Activated CD4-positive, alpha-beta T cell treated with anti-CD3 and anti-CD28 coated beads for 36 hours (primary cell): ENCODE data around the gene TENM4. TPM values are rescaled to one million over a fixed set of nuclear protein-coding genes. Genes with fewer than 3 reads are reported as not detected.

ENCODE experiments used
- ATAC-seq: fragments of 200-7000 bp; cut with Tn5 transposase; one replicate; pipeline ENCODE4 v1.10.0; 2021; ENCODE audit warnings: mild to moderate bottlenecking, moderate library complexity
- CTCF ChIA-PET: fragments of 350-600 bp; sonication (Branson Sonifier 250); formaldehyde crosslinking; loops from one replicate; lab custom pipeline; 2021; ENCODE audit warnings: antibody characterized with exemption; lab: Charles Lee
- POLR2A ChIA-PET: fragments of 350-600 bp; sonication (Branson Sonifier 250); formaldehyde crosslinking; loops from one replicate; lab custom pipeline; 2021; ENCODE audit warnings: antibody characterized with exemption, inconsistent platforms; lab: Charles Lee
- DNase-seq: peaks from one replicate; pipeline ENCODE4 v3.0.0-alpha.2; 2020
- H3K27ac Mint-ChIP-seq: one replicate; pipeline ENCODE4 v1.8.0; 2021; ENCODE audit warnings: mixed read lengths
- H3K27me3 Mint-ChIP-seq: one replicate; pipeline ENCODE4 v1.8.0; 2021; ENCODE audit warnings: mixed read lengths
- H3K36me3 Mint-ChIP-seq: one replicate; pipeline ENCODE4 v1.8.0; 2021; ENCODE audit warnings: low read depth, mixed read lengths
- H3K4me1 Mint-ChIP-seq: one replicate; pipeline ENCODE4 v1.8.0; 2021; ENCODE audit warnings: mixed read lengths
- H3K4me3 Mint-ChIP-seq: one replicate; pipeline ENCODE4 v1.8.0; 2021; ENCODE audit warnings: mild to moderate bottlenecking, moderate library complexity, mixed read lengths
- H3K9me3 Mint-ChIP-seq: one replicate; pipeline ENCODE4 v1.8.0; 2021; ENCODE audit warnings: low read depth, mixed read lengths
- intact Hi-C, 2 experiments: fragments of 100-400 bp; cut with DNase I in 1 of 2; cut with micrococcal nuclease in 1 of 2; formaldehyde crosslinking; loops; one replicate each; pipeline versions ENCODE4 v1.14.2 to v1.15.1; 2022 to 2024; cut with DNase I, micrococcal nuclease
- total RNA-seq, 2 experiments: library from RNA; stranded (reverse); gene quantifications; one replicate each; pipeline ENCODE4 v1.2.3, GENCODE V29; 2021

The TENM4 gene
- total RNA-seq, 2 experiments from 2014 or later = not detected

DNA sequence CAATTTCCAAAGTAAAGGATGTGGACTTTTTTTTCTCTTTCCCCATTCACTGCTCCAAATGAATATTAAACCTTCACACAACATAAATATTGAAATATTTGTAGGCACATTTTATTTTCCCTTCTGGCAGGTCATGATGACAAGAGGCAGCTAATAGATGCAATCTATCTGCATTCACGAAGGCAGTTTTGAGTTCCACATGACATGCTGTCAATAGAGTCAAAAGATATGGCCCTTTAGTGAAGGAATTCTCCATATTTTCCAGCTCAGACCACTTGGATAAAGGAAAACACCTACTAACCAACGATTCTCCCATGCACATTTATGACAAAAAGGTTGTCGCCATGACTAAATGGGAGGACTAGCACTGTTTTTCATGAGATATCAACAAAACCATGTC lies 37.9 kb downstream of the TENM4 start:
- Mint-ChIP-seq H3K4me3 (no peak overlapping the region), H3K9me3 (no peaks in the 10 kb centered on the region), H3K27me3 (peaks cover 4% of the 10 kb centered on the region), H3K27ac (no peak overlapping the region), H3K4me1 (no peaks in the 10 kb centered on the region), H3K36me3 (no peaks in the 10 kb centered on the region)
- ATAC-seq = no peak
- POLR2A ChIA-PET = no interaction called here
- CTCF ChIA-PET = no interaction called here
- no peak for DNase-seq
- intact Hi-C loops = no loop called here

GRCh38 chr11:79400717-79401330 lies 40.0 kb downstream of the TENM4 start:
- ChIA-PET CTCF (interaction anchor here (0.6 to 0.8 kb wide), 2 partner anchors 92 to 134 kb away, joined by 3 read pairs; no protein-coding TSS in a partner anchor), POLR2A (no interaction called here)
- peaks cover 4% of the 10 kb centered on the region for H3K27me3 Mint-ChIP-seq
- H3K27ac Mint-ChIP-seq = no peak overlapping the region
- H3K4me3 Mint-ChIP-seq = no peak overlapping the region
- DNase-seq (peak; percentile 40), ATAC-seq (no peak)
- intact Hi-C loops = loop anchor here in 1 of 2 experiments (1.0 to 2.0 kb wide), 2 partner anchors 92 to 754 kb away; no protein-coding TSS in a partner anchor
- H3K9me3 Mint-ChIP-seq = no peaks in the 10 kb centered on the region
- H3K4me1 Mint-ChIP-seq = no peaks in the 10 kb centered on the region
- no peaks in the 10 kb centered on the region for H3K36me3 Mint-ChIP-seq

GRCh38 chr11:79400206-79400605 lies 40.6 kb downstream of the TENM4 start:
- H3K4me1 Mint-ChIP-seq = no peaks in the 10 kb centered on the region
- no peak overlapping the region for H3K27ac Mint-ChIP-seq
- no peak for ATAC-seq
- no peak overlapping the region for H3K4me3 Mint-ChIP-seq
- POLR2A ChIA-PET = no interaction called here
- CTCF ChIA-PET = interaction anchor here (0.6 kb wide), 1 partner anchor 134 kb away, joined by 3 read pairs; no protein-coding TSS in a partner anchor
- intact Hi-C loops = loop anchor here in 1 of 2 experiments (1.0 to 2.0 kb wide), 2 partner anchors 93 to 755 kb away; no protein-coding TSS in a partner anchor
- no peaks in the 10 kb centered on the region for H3K9me3 Mint-ChIP-seq
- H3K27me3 Mint-ChIP-seq = peaks cover 4% of the 10 kb centered on the region
- DNase-seq = no peak
- no peaks in the 10 kb centered on the region for H3K36me3 Mint-ChIP-seq

GRCh38 chr11:79397252-79397651 lies 43.6 kb downstream of the TENM4 start:
- H3K27ac Mint-ChIP-seq = no peak overlapping the region
- H3K27me3 Mint-ChIP-seq = peaks cover 4% of the 10 kb centered on the region
- H3K9me3 Mint-ChIP-seq = no peaks in the 10 kb centered on the region
- ATAC-seq = no peak
- CTCF ChIA-PET = no interaction called here
- DNase-seq = no peak
- no peaks in the 10 kb centered on the region for H3K36me3 Mint-ChIP-seq
- no peaks in the 10 kb centered on the region for H3K4me1 Mint-ChIP-seq
- POLR2A ChIA-PET = no interaction called here
- H3K4me3 Mint-ChIP-seq = no peak overlapping the region
- intact Hi-C loops = no loop called here

DNA sequence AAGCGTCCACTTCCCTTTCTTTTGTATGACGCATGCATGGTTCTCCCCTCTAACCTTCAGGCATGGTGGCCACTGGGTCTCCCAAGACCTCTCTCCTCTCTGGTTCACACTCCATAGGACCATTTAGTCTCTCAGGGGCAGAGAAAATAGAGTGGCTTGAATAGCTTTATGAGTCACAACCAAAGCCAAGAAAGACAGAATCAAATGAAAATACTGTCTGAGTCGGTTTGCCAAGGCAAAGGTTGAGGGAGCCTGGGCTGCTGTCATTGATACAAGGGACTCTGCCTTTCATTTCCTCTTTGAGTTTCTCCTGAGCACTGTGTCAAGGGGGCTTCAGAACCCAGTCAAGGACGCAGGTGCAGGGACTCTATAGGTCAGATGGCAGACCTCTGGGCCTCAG lies 44.2 kb downstream of the TENM4 start:
- CTCF ChIA-PET = no interaction called here
- ATAC-seq = no peak
- peaks cover 4% of the 10 kb centered on the region for H3K27me3 Mint-ChIP-seq
- no peaks in the 10 kb centered on the region for H3K4me1 Mint-ChIP-seq
- intact Hi-C loops = no loop called here
- no peaks in the 10 kb centered on the region for H3K36me3 Mint-ChIP-seq
- no peak overlapping the region for H3K4me3 Mint-ChIP-seq
- POLR2A ChIA-PET = no interaction called here
- DNase-seq = no peak
- no peak overlapping the region for H3K27ac Mint-ChIP-seq
- H3K9me3 Mint-ChIP-seq = no peaks in the 10 kb centered on the region

DNA sequence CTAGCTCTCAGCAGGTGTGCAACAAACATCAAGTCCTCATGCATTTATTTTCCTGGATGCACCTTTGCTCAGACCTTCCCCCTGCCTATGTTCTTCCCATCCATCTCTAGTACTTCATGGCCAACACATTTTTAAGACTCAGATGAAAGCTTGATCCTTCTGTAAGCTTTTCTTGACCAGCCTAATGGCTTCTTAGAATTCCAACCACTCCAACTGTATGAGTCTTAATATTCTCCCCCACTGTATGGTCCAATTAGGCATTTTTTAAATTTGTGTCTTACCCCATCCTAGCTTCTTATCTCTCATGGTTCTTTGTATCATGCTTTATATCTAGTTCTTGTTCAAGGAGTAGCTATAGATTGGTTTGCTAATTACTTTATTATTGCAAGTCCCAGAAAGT lies 44.8 kb downstream of the TENM4 start:
- H3K36me3 Mint-ChIP-seq = no peaks in the 10 kb centered on the region
- no peak for ATAC-seq
- ChIA-PET CTCF (no interaction called here), POLR2A (no interaction called here)
- intact Hi-C loops = no loop called here
- H3K27me3 Mint-ChIP-seq = peaks cover 4% of the 10 kb centered on the region
- no peaks in the 10 kb centered on the region for H3K9me3 Mint-ChIP-seq
- DNase-seq = no peak
- H3K27ac Mint-ChIP-seq = no peak overlapping the region
- H3K4me3 Mint-ChIP-seq = no peak overlapping the region
- H3K4me1 Mint-ChIP-seq = no peaks in the 10 kb centered on the region

DNA sequence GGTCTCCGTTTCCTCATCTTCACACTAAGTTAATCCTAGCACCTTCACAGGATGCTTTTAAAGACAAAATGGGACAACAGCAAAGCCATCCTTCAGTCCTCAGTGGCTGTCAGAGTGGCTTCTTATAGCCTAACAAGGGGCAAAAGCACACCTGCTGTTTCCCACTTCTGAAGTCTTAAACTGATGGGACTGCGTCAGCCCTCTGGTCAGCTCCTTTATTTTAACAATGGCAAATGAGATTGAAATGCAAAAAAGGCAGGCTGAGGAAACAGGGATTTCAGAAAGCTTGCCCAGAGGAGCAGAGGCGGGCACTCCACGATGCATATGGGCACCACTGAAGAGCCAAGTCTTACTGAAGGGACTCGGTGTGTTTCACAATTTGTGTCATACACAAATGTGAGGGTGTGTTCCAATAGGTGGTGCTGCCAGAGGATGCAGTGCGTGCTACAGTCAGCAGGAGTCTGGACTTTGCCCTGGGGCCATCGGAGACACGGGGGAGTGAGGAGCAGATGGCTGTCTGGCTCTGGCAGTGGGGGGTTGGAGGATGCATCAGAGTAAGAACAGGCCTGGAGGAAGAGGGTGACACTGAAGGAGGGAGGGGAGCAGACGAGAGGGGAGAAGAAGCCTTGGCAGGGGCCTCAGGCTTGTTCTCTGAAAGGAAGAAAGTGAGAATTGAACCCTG lies 47.3 kb downstream of the TENM4 start:
- intact Hi-C loops = no loop called here
- no peaks in the 10 kb centered on the region for H3K36me3 Mint-ChIP-seq
- no peaks in the 10 kb centered on the region for H3K9me3 Mint-ChIP-seq
- no peak for ATAC-seq
- no peak overlapping the region for H3K27ac Mint-ChIP-seq
- H3K27me3 Mint-ChIP-seq = peaks cover 4% of the 10 kb centered on the region
- CTCF ChIA-PET = no interaction called here
- H3K4me1 Mint-ChIP-seq = no peaks in the 10 kb centered on the region
- POLR2A ChIA-PET = no interaction called here
- no peak overlapping the region for H3K4me3 Mint-ChIP-seq
- DNase-seq = no peak

DNA sequence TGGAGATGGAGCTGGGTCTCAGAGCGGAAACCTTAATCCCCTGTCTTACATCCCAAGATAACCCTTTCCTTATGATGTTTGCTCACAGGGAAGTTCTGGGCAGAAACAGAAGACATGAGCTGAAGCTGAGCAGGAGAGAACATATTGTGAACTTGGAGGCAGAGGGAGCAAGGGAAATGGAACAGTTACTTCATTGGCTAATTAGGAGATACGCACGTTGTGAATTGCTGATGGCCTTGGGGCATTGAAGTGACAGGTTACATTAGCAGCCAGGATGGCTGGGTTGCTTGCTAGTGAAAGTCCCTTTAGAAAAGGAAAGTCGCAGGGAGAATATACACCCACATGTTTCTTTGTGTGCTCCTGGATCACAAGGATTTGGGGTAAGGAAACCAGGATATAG lies 48.7 kb downstream of the TENM4 start:
- no peak for ATAC-seq
- intact Hi-C loops = no loop called here
- CTCF ChIA-PET = no interaction called here
- Mint-ChIP-seq H3K27me3 (peaks cover 4% of the 10 kb centered on the region), H3K27ac (no peak overlapping the region), H3K4me3 (no peak overlapping the region), H3K36me3 (no peaks in the 10 kb centered on the region), H3K9me3 (no peaks in the 10 kb centered on the region), H3K4me1 (no peaks in the 10 kb centered on the region)
- DNase-seq = no peak
- POLR2A ChIA-PET = no interaction called here

DNA sequence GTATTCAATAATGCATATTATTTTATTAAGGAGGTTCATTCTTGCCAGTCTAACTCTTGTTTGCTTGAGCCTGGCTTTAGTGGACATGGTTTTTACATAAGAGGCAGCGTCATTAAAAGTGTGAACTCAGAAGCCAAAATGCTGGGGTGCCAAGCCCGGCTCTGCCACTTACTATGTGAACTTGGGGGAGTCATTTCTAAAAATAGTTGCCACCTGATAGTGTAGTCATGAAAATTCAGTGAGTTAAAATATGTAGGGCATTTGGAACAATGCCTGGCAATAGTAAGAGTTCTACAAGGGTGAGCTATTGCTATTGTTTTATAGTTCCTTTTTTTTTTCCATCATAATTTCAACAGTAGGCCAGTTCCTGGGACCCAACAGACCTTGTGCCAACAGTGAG lies 49.9 kb downstream of the TENM4 start:
- Mint-ChIP-seq H3K36me3 (no peaks in the 10 kb centered on the region), H3K4me3 (no peak overlapping the region), H3K4me1 (no peaks in the 10 kb centered on the region), H3K27ac (no peak overlapping the region), H3K9me3 (no peaks in the 10 kb centered on the region), H3K27me3 (peaks cover 4% of the 10 kb centered on the region)
- ATAC-seq = no peak
- POLR2A ChIA-PET = no interaction called here
- DNase-seq = no peak
- intact Hi-C loops = no loop called here
- CTCF ChIA-PET = no interaction called here

DNA sequence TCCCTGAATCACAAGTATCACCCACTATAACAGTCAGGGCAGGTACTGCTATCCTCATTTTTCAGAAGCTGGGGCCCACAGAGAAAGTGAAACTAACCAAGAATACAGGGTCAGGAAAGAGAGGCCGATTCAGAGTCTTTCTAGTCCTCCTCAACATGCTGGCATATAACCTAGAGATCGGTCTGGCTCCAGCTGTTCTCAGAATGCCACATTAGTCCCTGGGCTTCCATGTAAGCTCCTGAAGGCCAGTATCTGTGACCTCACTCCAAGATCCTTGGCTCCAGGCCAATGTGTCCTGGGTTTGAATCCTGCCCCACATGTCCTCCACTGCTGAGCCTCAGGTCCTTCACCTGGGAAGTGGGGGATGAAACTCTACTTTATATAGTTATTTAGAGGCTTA lies 50.4 kb downstream of the TENM4 start:
- peaks cover 5% of the 10 kb centered on the region for H3K27me3 Mint-ChIP-seq
- intact Hi-C loops = no loop called here
- no peaks in the 10 kb centered on the region for H3K4me1 Mint-ChIP-seq
- no peak overlapping the region for H3K27ac Mint-ChIP-seq
- no peak for ATAC-seq
- no peak overlapping the region for H3K4me3 Mint-ChIP-seq
- no peak for DNase-seq
- H3K9me3 Mint-ChIP-seq = no peaks in the 10 kb centered on the region
- CTCF ChIA-PET = no interaction called here
- H3K36me3 Mint-ChIP-seq = no peaks in the 10 kb centered on the region
- POLR2A ChIA-PET = no interaction called here

GRCh38 chr11:79388201-79388600 lies 52.6 kb downstream of the TENM4 start:
- no peak overlapping the region for H3K27ac Mint-ChIP-seq
- DNase-seq (no peak), ATAC-seq (no peak)
- intact Hi-C loops = no loop called here
- H3K36me3 Mint-ChIP-seq = no peaks in the 10 kb centered on the region
- H3K9me3 Mint-ChIP-seq = no peaks in the 10 kb centered on the region
- H3K4me3 Mint-ChIP-seq = no peak overlapping the region
- peaks cover 5% of the 10 kb centered on the region for H3K27me3 Mint-ChIP-seq
- ChIA-PET CTCF (no interaction called here), POLR2A (no interaction called here)
- H3K4me1 Mint-ChIP-seq = no peaks in the 10 kb centered on the region

- intact Hi-C loops = no loop called here
- Mint-ChIP-seq H3K4me1 (no peaks in the 10 kb centered on the region), H3K36me3 (no peaks in the 10 kb centered on the region), H3K9me3 (no peaks in the 10 kb centered on the region), H3K27ac (no peak overlapping the region), H3K4me3 (no peak overlapping the region), H3K27me3 (peaks cover 2% of the 10 kb centered on the region)
- ChIA-PET CTCF (no interaction called here), POLR2A (no interaction called here)
- ATAC-seq = no peak
- no peak for DNase-seq
Measured at GRCh38 chr11:79383874-79384273, 57.0 kb downstream of the TENM4 start.
